Thyroid gland (tissue), 4 donors: Measurements from ENCODE around the gene UBAP2. TPM values are rescaled to one million over a fixed set of nuclear protein-coding genes. Genes with fewer than 3 reads are reported as not detected.
"Not testable (repeated sequence)": the region's sequence is repeated elsewhere in the genome, so short reads cannot be mapped to it uniquely, and the experiment has no call there.

Source experiments
- DNase-seq, 2 donors: peaks; one replicate each; pipeline ENCODE4 v3.0.0-alpha.2; 2019
- H3K27ac ChIP-seq, 3 donors: fragments of 200-600 bp; sonication (generic); 1 replicate in 2 of 3; 2 replicates in 1 of 3; pipeline ENCODE4 v1.5.1; 2016 to 2019; ENCODE audit warnings: mild to moderate bottlenecking in 1 of 3, moderate library complexity in 1 of 3
- H3K27me3 ChIP-seq: fragments of 200-600 bp; sonication (generic); one replicate; pipeline ENCODE4 v1.5.1; 2019
- H3K36me3 ChIP-seq, 2 donors: fragments of 200-600 bp; sonication (generic); one replicate each; pipeline ENCODE4 v1.5.1; 2016 to 2019
- H3K4me1 ChIP-seq, 2 donors: fragments of 200-600 bp; sonication (generic); one replicate each; pipeline ENCODE4 v1.5.1; 2017 to 2019
- H3K4me3 ChIP-seq, 3 donors: fragments of 200-600 bp; sonication (generic); replicated peaks in 1 of 3; 1 replicate in 2 of 3; 2 replicates in 1 of 3; pipeline ENCODE4 v1.5.1; 2016; ENCODE audit warnings: mild to moderate bottlenecking in 1 of 3
- H3K9me3 ChIP-seq: fragments of 200-600 bp; sonication (generic); one replicate; pipeline ENCODE4 v1.5.1; 2017
- CTCF ChIP-seq, 6 experiments: fragments of 200-600 bp in 3 of 6; fragments of 450-650 bp in 3 of 6; sonication (generic) in 3 of 6; IDR thresholded peaks; one replicate each; pipeline ENCODE4 v1.5.1; 2016 to 2019; ENCODE audit warnings: antibody characterized with exemption in 6 of 6, mild to moderate bottlenecking in 2 of 6, inconsistent platforms in 1 of 6, moderate library complexity in 1 of 6
- POLR2A ChIP-seq, 2 donors: fragments of 450-650 bp; IDR thresholded peaks; one replicate each; pipeline ENCODE4 v1.6.1; 2017; ENCODE audit warnings: antibody characterized with exemption in 2 of 2, mild to moderate bottlenecking in 2 of 2, moderate library complexity in 1 of 2
- WGBS, 2 donors: methylation state at CpG; one replicate each; pipeline ENCODE4 v1.1.5; 2017; 5-methylcytosine and 5-hydroxymethylcytosine counted together
- intact Hi-C: fragments of 100-400 bp; cut with DNase I; formaldehyde crosslinking; loops from one replicate; pipeline ENCODE4 v1.15.1; 2023
- total RNA-seq, 4 donors: library from RNA; depleted of rRNA; stranded (reverse); fragments of >200 nt; gene quantifications; one replicate each; pipeline ENCODE4 v1.2.3, GENCODE V29; 2016

The UBAP2 gene
- total RNA-seq, 4 donors from 2014 or later: 30.3 to 48.5 (median 35.5) TPM

GRCh38 chr9:33992632-33993031, 56.1 kb downstream of the UBAP2 start:
- H3K36me3 ChIP-seq: peaks cover 0 to 5% of the 10 kb centered on the region in 2 donors
- H3K27me3 ChIP-seq: no peaks in the 10 kb centered on the region
- H3K4me3 ChIP-seq: no peak overlapping the region
- 25 to 44% methylated on average over 4 of the region's 4 CpGs for WGBS, 2 donors
- H3K4me1 ChIP-seq: peaks cover 9 to 18% of the 10 kb centered on the region in 2 donors
- no peaks in the 10 kb centered on the region for H3K9me3 ChIP-seq
- H3K27ac ChIP-seq: peak overlapping the region; percentile 59 to 72 (median 63)
- TF ChIP-seq POLR2A (IDR thresholded peaks at IDR 0.05) (no peak), CTCF (IDR thresholded peaks at IDR 0.05) (no peak)
- DNase-seq: peak in 1 of 2 donors; percentile 5
- intact Hi-C loops: no loop called here

- no peak overlapping the region for H3K4me3 ChIP-seq
- H3K4me1 ChIP-seq: peaks cover 7 to 11% of the 10 kb centered on the region in 2 donors
- peaks cover 14 to 25% of the 10 kb centered on the region in 2 donors for H3K36me3 ChIP-seq
- no peak overlapping the region for H3K27ac ChIP-seq
- WGBS, 2 donors: 89 to 94% methylated on average over 5 of the region's 5 CpGs
- no peaks in the 10 kb centered on the region for H3K9me3 ChIP-seq
- no peak for DNase-seq
- no peaks in the 10 kb centered on the region for H3K27me3 ChIP-seq
- intact Hi-C loops: no loop called here
- TF ChIP-seq CTCF (IDR thresholded peaks at IDR 0.05) (no peak), POLR2A (IDR thresholded peaks at IDR 0.05) (no peak)
These were observed 60.3 kb downstream of the UBAP2 start for GRCh38 chr9:33988219-33988890.

- Histone ChIP-seq H3K4me1 (no peaks in the 10 kb centered on the region), H3K27ac (no peak overlapping the region), H3K27me3 (no peaks in the 10 kb centered on the region), H3K9me3 (no peaks in the 10 kb centered on the region), H3K4me3 (no peak overlapping the region), H3K36me3 (peaks cover 0 to 5% of the 10 kb centered on the region in 2 donors)
- no peak for TF ChIP-seq POLR2A (IDR thresholded peaks at IDR 0.05)
- TF ChIP-seq CTCF (IDR thresholded peaks at IDR 0.05): no peak
- 93 to 96% methylated on average over 3 of the region's 3 CpGs for WGBS, 2 donors
- intact Hi-C loops: no loop called here
- no peak for DNase-seq
These were observed 72.3 kb downstream of the UBAP2 start for GRCh38 chr9:33976414-33976813.

GRCh38 chr9:33972698-33973097, 76.0 kb downstream of the UBAP2 start:
- H3K27ac ChIP-seq: no peak overlapping the region
- H3K36me3 ChIP-seq: peaks cover 0 to 5% of the 10 kb centered on the region in 2 donors
- TF ChIP-seq CTCF (IDR thresholded peaks at IDR 0.05): no peak
- no peak for TF ChIP-seq POLR2A (IDR thresholded peaks at IDR 0.05)
- WGBS, 2 donors: 85 to 96% methylated on average over 2 of the region's 2 CpGs
- intact Hi-C loops: no loop called here
- no peak for DNase-seq
- no peak overlapping the region for H3K4me3 ChIP-seq
- H3K9me3 ChIP-seq: no peaks in the 10 kb centered on the region
- H3K27me3 ChIP-seq: no peaks in the 10 kb centered on the region
- no peaks in the 10 kb centered on the region for H3K4me1 ChIP-seq

- TF ChIP-seq POLR2A (IDR thresholded peaks at IDR 0.05) (no peak), CTCF (IDR thresholded peaks at IDR 0.05) (no peak)
- Histone ChIP-seq H3K9me3 (no peaks in the 10 kb centered on the region), H3K36me3 (no peaks in the 10 kb centered on the region), H3K4me3 (no peak overlapping the region), H3K27me3 (no peaks in the 10 kb centered on the region), H3K4me1 (no peaks in the 10 kb centered on the region), H3K27ac (no peak overlapping the region)
- intact Hi-C loops: no loop called here
- WGBS, 2 donors: 98 to 100% methylated on average over 2 of the region's 2 CpGs
- DNase-seq: no peak
These were observed 84.5 kb downstream of the UBAP2 start for GRCh38 chr9:33964086-33964768.

- H3K27ac ChIP-seq, H3K36me3 ChIP-seq, intact Hi-C loops, DNase-seq, H3K9me3 ChIP-seq, H3K4me1 ChIP-seq, H3K4me3 ChIP-seq, H3K27me3 ChIP-seq: not testable (repeated sequence)
- WGBS, 2 donors: 95 to 96% methylated on average over 7 of the region's 7 CpGs
These were observed 86.2 kb downstream of the UBAP2 start for GRCh38 chr9:33962468-33962867.
